ENCODE data around the gene SCIMP. TPM values are rescaled to one million over a fixed set of nuclear protein-coding genes. Genes with fewer than 3 reads are reported as not detected.
A peak's percentile ranks its signal among the peaks of the same experiment; 100 is the strongest.

The SCIMP gene
- total RNA-seq, 1 experiment from 2014 or later = not detected

DNA sequence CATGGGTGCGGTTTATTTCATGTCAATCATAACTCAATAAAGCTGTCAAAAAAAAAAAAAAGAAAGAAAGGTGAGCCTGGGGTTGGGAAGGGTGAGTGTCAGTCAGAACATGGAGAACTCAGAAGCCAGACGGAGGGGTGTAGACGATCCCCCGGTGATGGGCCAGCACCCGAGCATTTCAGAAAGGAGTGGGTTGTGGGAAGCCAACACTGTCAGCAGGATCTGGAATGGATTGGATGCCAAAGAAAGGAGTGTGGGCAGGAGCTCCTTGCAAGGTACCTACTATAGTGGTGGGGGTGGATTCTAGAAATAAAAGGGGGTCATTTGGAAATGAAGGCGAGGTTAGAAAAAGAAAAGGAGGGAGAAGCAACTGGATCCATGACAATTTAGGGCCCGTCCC lies 19.8 kb upstream of the SCIMP start:
- no TSS peak for BruUV-seq (replicated peaks)
- ChIA-PET POLR2A (ENCODE audit: unreplicated experiment) (no interaction called here), CTCF (interaction anchor here (0.6 to 0.7 kb wide), 2 partner anchors 44 to 55 kb away, joined by 3 read pairs; no protein-coding TSS in a partner anchor)
- DNase-seq = no peak
- H3K79me2 ChIP-seq (ENCODE audit: low read depth) = no peaks in the 10 kb centered on the region
- H4K20me1 ChIP-seq (ENCODE audit: insufficient read depth) = no peaks in the 10 kb centered on the region
- no peaks in the 10 kb centered on the region for H3K27me3 ChIP-seq (ENCODE audit: insufficient read depth, low read depth)
- TF ChIP-seq EZH2 (IDR thresholded peaks at IDR 0.05; ENCODE audit: low read depth) = no peak
- H3K4me3 ChIP-seq = no peak overlapping the region
- H3K4me1 ChIP-seq (replicated peaks; ENCODE audit: insufficient read depth) = peaks cover 9% of the 10 kb centered on the region
- no peaks in the 10 kb centered on the region for H3K9me3 ChIP-seq (ENCODE audit: insufficient read depth, low read depth)
- H3F3A ChIP-seq (ENCODE audit: insufficient read depth, low read depth) = peaks cover 6% of the 10 kb centered on the region; the same call in 1 of the 2 replicates
- no peak overlapping the region for H2AFZ ChIP-seq
- H3K4me2 ChIP-seq = no peak overlapping the region
- H3K9me2 ChIP-seq (ENCODE audit: insufficient read depth) = no peaks in the 10 kb centered on the region
- H3K27ac ChIP-seq = no peak overlapping the region
- no peaks in the 10 kb centered on the region for H3K36me3 ChIP-seq (ENCODE audit: low read depth)
- intact Hi-C loops (cut with micrococcal nuclease; ENCODE audit: unreplicated experiment) = no loop called here

DNA sequence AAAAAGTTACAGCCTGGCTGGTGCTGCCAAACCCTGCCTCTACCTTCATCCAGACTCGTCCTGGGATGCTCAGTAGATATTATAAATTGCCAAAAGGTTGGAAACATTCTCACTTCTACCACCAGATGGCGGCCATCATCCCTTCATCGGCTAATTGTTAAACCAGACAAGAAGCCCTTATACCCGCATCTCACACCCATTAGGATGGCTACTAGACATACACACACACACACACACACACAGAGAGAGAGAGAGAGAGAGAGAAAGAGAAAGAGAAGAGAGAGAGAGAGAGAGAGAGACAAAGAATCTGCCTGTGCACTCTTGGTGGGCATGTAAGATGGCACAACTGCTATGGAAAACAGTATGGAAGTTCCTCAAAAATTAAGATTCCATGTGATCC lies 15.0 kb upstream of the SCIMP start:
- H3F3A ChIP-seq (ENCODE audit: insufficient read depth, low read depth) = no peaks in the 10 kb centered on the region
- no peak overlapping the region for H3K27ac ChIP-seq
- ChIA-PET CTCF (interaction anchor here (0.6 to 0.7 kb wide), 4 partner anchors 62 to 304 kb away, joined by 3 to 7 read pairs (median 4); no protein-coding TSS in a partner anchor), POLR2A (ENCODE audit: unreplicated experiment) (no interaction called here)
- intact Hi-C loops (cut with micrococcal nuclease; ENCODE audit: unreplicated experiment) = loop anchor here (1.0 to 10.0 kb wide), 5 partner anchors 58 to 1175 kb away; partner anchors contain the start of genes C1QBP and NUP88
- H4K20me1 ChIP-seq (ENCODE audit: insufficient read depth) = no peaks in the 10 kb centered on the region
- H3K4me3 ChIP-seq = no peak overlapping the region
- no peaks in the 10 kb centered on the region for H3K9me3 ChIP-seq (ENCODE audit: insufficient read depth, low read depth)
- H3K4me2 ChIP-seq = no peak overlapping the region
- no peaks in the 10 kb centered on the region for H3K9me2 ChIP-seq (ENCODE audit: insufficient read depth)
- TF ChIP-seq, protein P1, sequence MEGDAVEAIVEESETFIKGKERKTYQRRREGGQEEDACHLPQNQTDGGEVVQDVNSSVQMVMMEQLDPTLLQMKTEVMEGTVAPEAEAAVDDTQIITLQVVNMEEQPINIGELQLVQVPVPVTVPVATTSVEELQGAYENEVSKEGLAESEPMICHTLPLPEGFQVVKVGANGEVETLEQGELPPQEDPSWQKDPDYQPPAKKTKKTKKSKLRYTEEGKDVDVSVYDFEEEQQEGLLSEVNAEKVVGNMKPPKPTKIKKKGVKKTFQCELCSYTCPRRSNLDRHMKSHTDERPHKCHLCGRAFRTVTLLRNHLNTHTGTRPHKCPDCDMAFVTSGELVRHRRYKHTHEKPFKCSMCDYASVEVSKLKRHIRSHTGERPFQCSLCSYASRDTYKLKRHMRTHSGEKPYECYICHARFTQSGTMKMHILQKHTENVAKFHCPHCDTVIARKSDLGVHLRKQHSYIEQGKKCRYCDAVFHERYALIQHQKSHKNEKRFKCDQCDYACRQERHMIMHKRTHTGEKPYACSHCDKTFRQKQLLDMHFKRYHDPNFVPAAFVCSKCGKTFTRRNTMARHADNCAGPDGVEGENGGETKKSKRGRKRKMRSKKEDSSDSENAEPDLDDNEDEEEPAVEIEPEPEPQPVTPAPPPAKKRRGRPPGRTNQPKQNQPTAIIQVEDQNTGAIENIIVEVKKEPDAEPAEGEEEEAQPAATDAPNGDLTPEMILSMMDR (conservative IDR thresholded peaks at IDR 0.05) = peak; percentile 84
- no peak for TF ChIP-seq EZH2 (IDR thresholded peaks at IDR 0.05; ENCODE audit: low read depth)
- no peak overlapping the region for H2AFZ ChIP-seq
- no peaks in the 10 kb centered on the region for H3K36me3 ChIP-seq (ENCODE audit: low read depth)
- H3K79me2 ChIP-seq (ENCODE audit: low read depth) = no peaks in the 10 kb centered on the region
- peak; percentile 59 for DNase-seq
- H3K4me1 ChIP-seq (replicated peaks; ENCODE audit: insufficient read depth) = no peaks in the 10 kb centered on the region
- no TSS peak for BruUV-seq (replicated peaks)
- H3K27me3 ChIP-seq (ENCODE audit: insufficient read depth, low read depth) = no peaks in the 10 kb centered on the region

DNA sequence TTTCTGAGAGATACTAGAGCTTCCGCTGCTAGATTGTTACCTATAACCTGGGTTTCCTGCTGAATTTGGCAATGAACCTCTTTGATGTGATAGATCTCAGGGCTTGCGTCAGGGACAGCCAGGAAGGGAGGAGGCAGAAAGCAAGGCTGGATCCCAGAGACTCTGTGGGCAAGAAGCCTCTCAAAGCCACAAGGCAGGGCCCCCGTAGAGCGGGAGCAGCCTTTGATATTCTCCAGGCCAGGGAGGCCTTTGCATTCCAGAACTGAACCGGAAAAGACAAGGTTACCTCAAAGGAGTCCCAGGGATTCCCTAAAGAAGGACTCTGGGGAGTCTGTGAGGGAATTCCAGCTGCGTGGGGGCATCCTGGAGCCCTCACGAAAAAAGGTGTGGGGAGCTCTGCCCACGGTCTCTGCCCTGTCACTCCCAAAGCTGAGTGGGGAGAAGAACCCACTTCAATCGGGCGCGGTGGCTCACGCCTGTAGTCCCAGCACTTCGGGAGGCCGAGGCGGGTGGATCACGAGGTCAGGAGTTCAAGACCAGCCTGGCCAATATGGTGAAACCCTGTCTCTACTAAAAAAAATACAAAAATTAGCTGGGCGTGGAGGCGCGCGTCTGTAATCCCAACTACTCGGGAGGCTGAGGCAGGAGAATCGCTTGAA lies 14.3 kb upstream of the SCIMP start:
- POLR2A ChIA-PET (ENCODE audit: unreplicated experiment) = no interaction called here
- intact Hi-C loops (cut with micrococcal nuclease; ENCODE audit: unreplicated experiment) = loop anchor here (1.0 to 10.0 kb wide), 5 partner anchors 58 to 1176 kb away; partner anchors contain the start of genes C1QBP and NUP88
- CTCF ChIA-PET = interaction anchor here (0.6 to 0.7 kb wide), 2 partner anchors 63 to 194 kb away, joined by 3 to 7 read pairs; no protein-coding TSS in a partner anchor

More for the DNA sequence above, 14.3 kb upstream of the SCIMP start:
- H3F3A ChIP-seq (ENCODE audit: insufficient read depth, low read depth) = no peaks in the 10 kb centered on the region
- H3K9me3 ChIP-seq (ENCODE audit: insufficient read depth, low read depth) = no peaks in the 10 kb centered on the region
- BruUV-seq (replicated peaks) = no TSS peak
- no peaks in the 10 kb centered on the region for H3K79me2 ChIP-seq (ENCODE audit: low read depth)
- no peaks in the 10 kb centered on the region for H3K4me1 ChIP-seq (replicated peaks; ENCODE audit: insufficient read depth)
- H2AFZ ChIP-seq = no peak overlapping the region
- H4K20me1 ChIP-seq (ENCODE audit: insufficient read depth) = no peaks in the 10 kb centered on the region
- DNase-seq = no peak
- H3K4me2 ChIP-seq = no peak overlapping the region
- H3K4me3 ChIP-seq = no peak overlapping the region
- TF ChIP-seq, protein P1 (conservative IDR thresholded peaks at IDR 0.05) = no peak
- TF ChIP-seq EZH2 (IDR thresholded peaks at IDR 0.05; ENCODE audit: low read depth) = no peak
- no peaks in the 10 kb centered on the region for H3K9me2 ChIP-seq (ENCODE audit: insufficient read depth)
- no peaks in the 10 kb centered on the region for H3K27me3 ChIP-seq (ENCODE audit: insufficient read depth, low read depth)
- H3K36me3 ChIP-seq (ENCODE audit: low read depth) = no peaks in the 10 kb centered on the region
- H3K27ac ChIP-seq = no peak overlapping the region
